Measurements from ENCODE around the gene SLC52A1. TPM values are rescaled to one million over a fixed set of nuclear protein-coding genes. Genes with fewer than 3 reads are reported as not detected.
A peak's percentile ranks its signal among the peaks of the same experiment; 100 is the strongest.

SLC52A1 gene
- total RNA-seq, 1 experiment from 2014 or later = not detected

DNA sequence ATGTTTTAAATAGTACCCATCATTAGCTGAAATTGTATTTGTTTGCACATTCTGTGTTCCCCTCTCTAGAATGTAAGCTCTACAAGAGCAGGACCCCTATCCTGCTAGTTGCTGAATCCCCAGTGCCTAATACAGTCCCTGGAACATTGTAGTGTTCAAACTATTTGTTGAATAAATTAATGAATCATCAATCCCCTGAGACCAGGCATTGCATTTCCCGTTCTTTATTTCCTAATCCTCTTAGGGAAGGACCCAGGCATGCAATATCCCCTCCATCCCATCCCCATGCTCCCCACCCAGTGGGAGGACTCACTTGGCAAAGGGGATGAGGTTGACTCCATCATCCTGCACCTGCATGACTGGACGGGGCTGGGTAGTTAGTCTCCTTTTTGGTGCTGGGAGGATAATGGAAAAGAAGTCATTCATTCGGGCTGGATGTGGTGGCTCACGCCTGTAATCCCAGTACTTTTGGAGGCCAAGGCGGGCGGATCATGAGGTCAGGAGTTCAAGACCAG, 41.1 kb downstream of the SLC52A1 start:
- DNase-seq = no peak
- Mint-ChIP-seq H3K27ac (ENCODE audit: unreplicated experiment) (no peak overlapping the region), H3K27me3 (ENCODE audit: unreplicated experiment) (no peaks in the 10 kb centered on the region), H3K36me3 (ENCODE audit: insufficient read depth, unreplicated experiment) (peaks cover 22% of the 10 kb centered on the region), H3K9me3 (ENCODE audit: low read depth, unreplicated experiment) (no peaks in the 10 kb centered on the region), H3K4me3 (ENCODE audit: low read depth, unreplicated experiment) (no peak overlapping the region), H3K4me1 (ENCODE audit: low read depth, unreplicated experiment) (peaks cover 7% of the 10 kb centered on the region)
- no TSS peak for BruUV-seq (replicated peaks)
- intact Hi-C loops (cut with micrococcal nuclease; ENCODE audit: unreplicated experiment) = no loop called here
- TF ChIP-seq, protein P1, sequence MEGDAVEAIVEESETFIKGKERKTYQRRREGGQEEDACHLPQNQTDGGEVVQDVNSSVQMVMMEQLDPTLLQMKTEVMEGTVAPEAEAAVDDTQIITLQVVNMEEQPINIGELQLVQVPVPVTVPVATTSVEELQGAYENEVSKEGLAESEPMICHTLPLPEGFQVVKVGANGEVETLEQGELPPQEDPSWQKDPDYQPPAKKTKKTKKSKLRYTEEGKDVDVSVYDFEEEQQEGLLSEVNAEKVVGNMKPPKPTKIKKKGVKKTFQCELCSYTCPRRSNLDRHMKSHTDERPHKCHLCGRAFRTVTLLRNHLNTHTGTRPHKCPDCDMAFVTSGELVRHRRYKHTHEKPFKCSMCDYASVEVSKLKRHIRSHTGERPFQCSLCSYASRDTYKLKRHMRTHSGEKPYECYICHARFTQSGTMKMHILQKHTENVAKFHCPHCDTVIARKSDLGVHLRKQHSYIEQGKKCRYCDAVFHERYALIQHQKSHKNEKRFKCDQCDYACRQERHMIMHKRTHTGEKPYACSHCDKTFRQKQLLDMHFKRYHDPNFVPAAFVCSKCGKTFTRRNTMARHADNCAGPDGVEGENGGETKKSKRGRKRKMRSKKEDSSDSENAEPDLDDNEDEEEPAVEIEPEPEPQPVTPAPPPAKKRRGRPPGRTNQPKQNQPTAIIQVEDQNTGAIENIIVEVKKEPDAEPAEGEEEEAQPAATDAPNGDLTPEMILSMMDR (IDR thresholded peaks at IDR 0.05; ENCODE audit: unreplicated experiment) = no peak
- CTCF ChIA-PET = no interaction called here

DNA sequence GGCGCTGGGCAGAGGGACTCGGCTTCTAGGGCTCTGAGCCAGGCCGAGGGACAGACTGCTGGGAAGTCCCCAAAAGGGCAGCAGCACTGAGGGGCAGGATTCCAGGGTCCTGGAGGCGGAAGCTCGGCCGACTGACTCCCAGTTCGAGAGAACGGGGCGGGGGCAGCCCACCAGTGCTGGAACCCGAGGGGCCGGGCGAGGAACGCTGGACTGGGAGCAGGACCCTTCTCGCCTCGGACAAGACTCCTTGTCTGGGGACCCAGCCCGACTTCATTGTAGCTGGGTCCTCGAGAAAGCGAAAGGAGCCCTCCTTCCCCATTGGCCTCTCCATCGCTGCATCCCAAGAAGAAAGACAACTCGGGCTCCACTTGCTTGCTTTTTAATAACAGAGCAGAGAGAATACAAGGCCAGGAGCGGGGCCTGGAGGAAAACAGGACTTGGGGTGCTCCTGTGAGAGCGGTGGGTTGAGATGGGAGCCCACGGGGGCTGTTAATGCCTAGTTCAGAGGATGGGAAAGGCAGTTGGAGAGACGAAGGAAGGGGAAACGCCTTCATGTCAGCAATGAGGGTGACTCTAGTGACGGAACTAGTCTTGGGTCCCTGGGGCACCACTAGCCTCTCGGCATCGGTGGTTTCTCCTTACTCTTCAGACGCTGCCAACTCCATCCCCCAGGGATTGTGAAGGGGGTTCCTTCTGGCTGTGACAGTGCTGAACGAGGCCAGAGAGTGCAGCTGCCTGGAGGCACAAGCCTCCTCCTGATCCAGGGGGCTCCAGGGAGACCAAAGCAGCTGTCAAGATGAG, 47.3 kb downstream of the SLC52A1 start:
- CTCF ChIA-PET = interaction anchor here (1.4 to 2.4 kb wide), 3 partner anchors 17 to 79 kb away, joined by 3 to 8 read pairs (median 8); partner anchors contain the start of gene SPAG7
- DNase-seq = no peak
- TSS peak; percentile 35 for BruUV-seq (replicated peaks)
- Mint-ChIP-seq H3K27ac (ENCODE audit: unreplicated experiment) (peak overlapping the region; percentile 50), H3K4me3 (ENCODE audit: low read depth, unreplicated experiment) (peak overlapping the region; percentile 92), H3K9me3 (ENCODE audit: low read depth, unreplicated experiment) (no peaks in the 10 kb centered on the region), H3K36me3 (ENCODE audit: insufficient read depth, unreplicated experiment) (peaks cover 28% of the 10 kb centered on the region), H3K27me3 (ENCODE audit: unreplicated experiment) (no peaks in the 10 kb centered on the region), H3K4me1 (ENCODE audit: low read depth, unreplicated experiment) (peaks cover 32% of the 10 kb centered on the region)
- intact Hi-C loops (cut with micrococcal nuclease; ENCODE audit: unreplicated experiment) = loop anchor here (10.0 kb wide), 1 partner anchor 73 kb away; no protein-coding TSS in a partner anchor
- TF ChIP-seq, protein P1 (IDR thresholded peaks at IDR 0.05; ENCODE audit: unreplicated experiment) = no peak

DNA sequence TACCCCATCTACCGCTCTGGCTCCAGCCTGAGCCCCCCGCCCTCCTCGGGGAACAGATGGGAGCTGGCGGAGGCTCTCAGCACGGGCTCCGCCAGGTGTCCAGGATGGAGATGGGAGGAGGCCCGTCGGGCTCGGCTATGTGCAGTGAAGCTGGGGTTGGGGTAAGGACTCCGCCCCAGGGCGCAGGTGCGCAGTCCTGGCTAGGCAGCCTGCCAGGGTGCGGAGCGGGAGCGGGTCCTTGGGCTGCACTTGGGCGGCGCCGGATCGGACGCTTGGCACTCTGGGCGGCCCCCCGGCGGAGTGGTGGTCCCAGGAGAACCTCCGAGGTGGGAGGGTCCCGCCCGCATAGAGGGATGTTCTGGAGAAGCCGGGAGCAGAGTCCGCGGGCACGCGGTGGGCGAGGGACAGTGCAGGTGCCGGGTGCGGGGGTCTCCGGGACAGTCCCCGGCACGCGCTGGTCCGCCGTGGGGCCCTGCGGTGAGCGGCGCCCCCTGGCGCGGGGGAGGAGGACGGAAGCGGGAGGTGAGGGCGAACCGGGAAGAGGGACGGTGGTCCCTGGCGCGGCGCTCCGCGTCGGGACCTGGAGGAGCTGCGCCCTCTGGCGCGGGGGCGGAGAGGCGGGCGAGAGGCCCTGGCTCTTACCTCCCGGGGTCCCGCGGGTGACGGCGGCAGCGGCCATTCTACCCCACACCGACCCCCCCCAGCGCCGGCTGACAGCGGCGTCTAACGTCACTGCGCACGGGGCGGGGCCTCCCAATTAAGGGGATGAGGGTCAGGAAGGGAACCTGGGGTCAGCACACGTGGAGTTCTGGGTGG, 48.1 kb downstream of the SLC52A1 start, which contains the start of gene CAMTA2:
Gene CAMTA2, minus strand, starts transcription at position 725 of the 816 bp plus-strand sequence. CDS start 1,453 bp downstream, outside the sequence.
- H3K27me3 Mint-ChIP-seq (ENCODE audit: unreplicated experiment) = no peaks in the 10 kb centered on the region
- peak within 1 kb of the TSS; percentile 92 for H3K4me3 Mint-ChIP-seq (ENCODE audit: low read depth, unreplicated experiment)
- TF ChIP-seq, protein P1 (IDR thresholded peaks at IDR 0.05; ENCODE audit: unreplicated experiment) = peak; percentile 64
- H3K9me3 Mint-ChIP-seq (ENCODE audit: low read depth, unreplicated experiment) = no peaks in the 10 kb centered on the region
- peaks cover 32% of the 10 kb centered on the region for H3K36me3 Mint-ChIP-seq (ENCODE audit: insufficient read depth, unreplicated experiment)
- peak; percentile 82 for DNase-seq
- peak within 1 kb of the TSS; percentile 50 for H3K27ac Mint-ChIP-seq (ENCODE audit: unreplicated experiment)
- peaks cover 32% of the 10 kb centered on the region for H3K4me1 Mint-ChIP-seq (ENCODE audit: low read depth, unreplicated experiment)
- no TSS peak for BruUV-seq (replicated peaks)
- CTCF ChIA-PET = interaction anchor here (1.4 to 2.4 kb wide), 3 partner anchors 16 to 78 kb away, joined by 3 to 8 read pairs (median 8); partner anchors contain the start of gene SPAG7
- intact Hi-C loops (cut with micrococcal nuclease; ENCODE audit: unreplicated experiment) = loop anchor here (10.0 kb wide), 1 partner anchor 72 kb away; no protein-coding TSS in a partner anchor

DNA sequence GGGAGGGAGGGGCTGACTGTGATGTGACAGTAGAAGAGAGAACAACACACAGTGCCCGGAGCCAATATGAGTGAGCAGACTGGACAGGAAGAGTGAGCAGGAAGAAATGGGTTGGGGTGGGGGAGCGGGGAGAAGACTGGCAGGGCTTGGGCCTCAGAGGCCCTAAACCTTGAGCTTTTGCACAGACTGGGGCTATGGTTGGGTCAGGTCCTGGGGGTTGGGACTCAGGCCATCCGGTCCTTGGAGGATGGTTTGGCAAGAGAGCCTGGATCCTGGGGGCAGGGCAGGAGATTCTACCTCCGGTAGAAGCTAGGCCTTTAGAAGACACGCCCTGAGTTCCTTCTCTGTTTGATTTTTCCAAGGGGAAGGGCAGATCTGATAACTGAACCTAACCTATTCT, 48.8 kb downstream of the SLC52A1 start:
- no peaks in the 10 kb centered on the region for H3K9me3 Mint-ChIP-seq (ENCODE audit: low read depth, unreplicated experiment)
- peak overlapping the region; percentile 50 for H3K27ac Mint-ChIP-seq (ENCODE audit: unreplicated experiment)
- TF ChIP-seq, protein P1 (IDR thresholded peaks at IDR 0.05; ENCODE audit: unreplicated experiment) = no peak
- peak overlapping the region; percentile 92 for H3K4me3 Mint-ChIP-seq (ENCODE audit: low read depth, unreplicated experiment)
- no peak for DNase-seq
- CTCF ChIA-PET = interaction anchor here (2.3 to 2.4 kb wide), 2 partner anchors 19 to 77 kb away, joined by 8 read pairs; partner anchors contain the start of gene SPAG7
- intact Hi-C loops (cut with micrococcal nuclease; ENCODE audit: unreplicated experiment) = loop anchor here (10.0 kb wide), 1 partner anchor 72 kb away; no protein-coding TSS in a partner anchor
- H3K4me1 Mint-ChIP-seq (ENCODE audit: low read depth, unreplicated experiment) = peaks cover 32% of the 10 kb centered on the region
- peaks cover 34% of the 10 kb centered on the region for H3K36me3 Mint-ChIP-seq (ENCODE audit: insufficient read depth, unreplicated experiment)
- H3K27me3 Mint-ChIP-seq (ENCODE audit: unreplicated experiment) = no peaks in the 10 kb centered on the region
- BruUV-seq (replicated peaks) = TSS peak; percentile 36
